ENCODE results near the gene EPS8L3.

GRCh38 chr1:109773900-109774485 lies 10.3 kb upstream of the EPS8L3 start:
- TF ChIP-seq CTCF (IDR thresholded peaks at IDR 0.05; ENCODE audit: low read depth, low read length, missing input control) (no peak), FOXA1 (IDR thresholded peaks at IDR 0.05) (no peak), HNF4G (IDR thresholded peaks at IDR 0.05) (no peak), RAD21 (IDR thresholded peaks at IDR 0.05) (no peak)

Data from liver (tissue), 3 donors.